T-helper 2 cell treated with Interferon-gamma antibody and Interleukin-4, amounts not matched to agents 100 ng/mL and 5 ng/mL, for 36 hours (primary cell): ENCODE data around the gene ST6GAL1. TPM values are rescaled to one million over a fixed set of nuclear protein-coding genes. Genes with fewer than 3 reads are reported as not detected.

Experiments used
- intact Hi-C: fragments of 100-400 bp; cut with micrococcal nuclease; formaldehyde crosslinking; loops from one replicate; pipeline ENCODE4 v1.15.1; 2023
- total RNA-seq: library from RNA; stranded (reverse); gene quantifications from 2 replicates; pipeline ENCODE4 v1.2.3, GENCODE V29; 2022

Gene ST6GAL1
- total RNA-seq, 1 donor from 2014 or later, result 113 TPM

DNA sequence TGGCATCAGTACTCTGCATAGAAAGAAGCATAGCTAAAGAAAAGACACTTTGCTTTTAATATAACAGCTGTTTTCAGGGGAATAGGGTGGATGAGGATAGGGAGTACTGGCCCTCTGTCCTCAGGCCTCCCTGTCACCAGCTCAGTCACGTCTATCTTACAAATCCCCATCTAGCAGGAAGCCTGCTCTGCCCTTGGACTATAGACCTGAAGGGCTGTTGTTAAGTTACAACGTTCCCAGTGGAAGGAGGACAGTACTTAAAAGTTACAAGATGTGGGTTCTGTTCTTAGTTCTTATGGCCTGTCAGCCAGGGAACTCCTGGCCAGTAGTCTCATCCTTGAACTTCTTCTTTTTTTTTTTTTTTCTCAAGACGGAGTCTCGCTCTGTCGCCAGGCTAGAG, 138.5 kb downstream of the ST6GAL1 start:
- intact Hi-C loops, result no loop called here

DNA sequence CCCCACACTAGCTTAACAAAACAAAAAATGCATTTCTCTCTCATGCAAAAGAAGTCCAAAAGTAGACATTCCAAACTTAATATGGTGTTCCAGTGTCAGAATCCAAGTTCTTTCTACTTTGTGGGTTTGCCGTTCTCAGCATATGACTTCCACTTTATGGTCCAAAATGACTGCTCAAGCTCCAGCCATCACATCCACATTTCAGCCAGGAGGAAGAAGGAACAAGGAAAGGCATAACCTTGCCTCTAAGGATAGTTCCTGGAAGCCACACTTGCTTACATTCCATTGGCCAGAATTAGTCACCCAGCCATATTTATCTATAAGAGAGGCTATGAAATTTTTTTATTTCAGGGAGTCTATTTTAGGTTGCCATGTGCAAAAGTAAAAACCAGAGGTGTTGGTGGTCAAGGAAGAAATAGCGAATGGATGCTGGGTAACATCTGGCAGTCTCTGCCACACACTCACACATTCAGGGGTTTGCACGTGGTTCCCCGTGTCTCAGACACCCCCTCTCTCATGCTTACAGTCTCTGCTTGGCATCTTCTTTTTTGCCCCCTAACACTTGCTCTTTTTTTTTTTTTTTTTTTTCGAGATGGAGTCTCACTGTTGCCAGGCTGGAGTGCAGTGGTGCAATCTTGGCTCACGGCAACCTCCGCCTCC, 139.7 kb downstream of the ST6GAL1 start:
- intact Hi-C loops, result no loop called here

DNA sequence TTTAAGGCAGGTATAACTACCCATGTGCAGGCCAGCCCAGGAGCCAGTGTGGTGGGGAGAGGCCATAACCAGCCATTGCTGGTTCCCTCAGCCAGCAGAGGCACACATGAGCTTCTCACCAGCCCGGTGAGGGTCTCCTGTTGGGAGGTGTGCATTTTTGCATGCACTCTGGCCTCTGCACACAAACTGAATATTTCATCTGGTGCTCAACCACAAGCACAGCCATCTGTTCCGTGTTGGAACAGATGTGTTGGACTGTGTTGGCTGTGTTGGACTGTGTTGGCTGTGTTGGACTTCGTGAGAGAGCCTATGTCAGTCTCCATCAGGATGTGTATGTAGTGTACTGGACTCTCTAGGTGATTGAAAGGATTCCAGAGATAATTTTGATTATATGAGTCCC, 141.8 kb downstream of the ST6GAL1 start:
- intact Hi-C loops, result no loop called here

DNA sequence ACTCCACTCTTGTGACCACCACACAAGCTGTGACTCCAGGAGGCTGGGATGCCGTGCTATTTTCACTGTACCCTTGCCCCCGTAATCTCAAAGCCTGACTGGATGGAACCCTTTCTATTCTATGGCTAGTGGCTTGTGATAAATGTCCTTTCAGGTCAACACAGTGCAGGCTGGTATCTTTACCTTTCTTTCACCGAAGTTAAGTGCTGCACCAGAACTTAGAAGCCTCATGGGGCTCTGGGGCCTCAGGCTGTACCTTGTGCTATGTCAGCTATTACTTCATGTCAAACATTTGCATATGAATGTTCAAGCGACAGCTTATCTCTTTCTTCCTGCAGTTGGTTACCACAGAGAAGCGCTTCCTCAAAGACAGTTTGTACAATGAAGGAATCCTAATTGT, 142.2 kb downstream of the ST6GAL1 start:
- intact Hi-C loops, result no loop called here

DNA sequence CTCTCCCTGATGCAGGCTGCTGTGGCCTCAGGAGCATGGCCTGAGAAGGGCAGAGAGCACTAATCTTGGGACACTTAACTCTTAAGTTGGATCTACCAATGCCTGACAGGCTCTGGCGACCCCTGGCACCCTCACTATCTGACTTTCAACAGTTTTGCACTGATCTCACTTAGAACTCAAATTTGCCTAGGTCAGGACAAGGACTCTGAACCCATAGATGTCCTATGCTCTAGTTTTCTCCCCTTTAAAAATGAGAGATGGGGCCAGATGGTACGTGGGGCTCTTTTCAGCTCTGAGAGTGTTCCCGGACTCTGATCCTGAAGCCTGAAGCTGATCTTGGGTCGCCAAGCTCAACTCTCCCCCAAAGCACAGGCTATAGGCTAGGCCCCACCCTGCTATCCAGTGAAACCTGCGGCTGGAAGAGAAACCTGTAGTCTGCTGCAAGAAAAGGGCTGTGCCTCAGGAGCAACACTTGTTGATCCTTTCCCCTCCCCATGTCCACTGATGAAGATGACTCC, 143.3 kb downstream of the ST6GAL1 start:
- intact Hi-C loops, result no loop called here

DNA sequence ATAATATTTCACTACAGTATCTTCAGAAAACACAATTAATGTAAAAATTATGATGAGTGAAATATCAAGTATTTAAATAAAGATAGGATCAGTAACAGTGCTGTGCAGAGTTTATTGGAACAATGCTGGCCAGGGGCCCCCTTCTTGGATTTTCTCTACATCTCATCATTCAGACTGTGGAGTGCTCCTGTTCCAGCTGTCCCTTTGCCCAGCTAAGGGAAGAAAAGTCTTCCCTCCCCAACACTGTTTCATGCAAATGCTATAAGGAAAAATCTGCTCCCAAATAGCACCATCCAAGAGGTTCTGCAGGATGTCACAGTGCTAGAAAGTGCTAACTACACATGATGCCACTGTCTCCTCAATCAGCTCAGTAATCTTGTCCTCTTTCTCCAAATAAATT, 144.5 kb downstream of the ST6GAL1 start:
- intact Hi-C loops, result no loop called here

DNA sequence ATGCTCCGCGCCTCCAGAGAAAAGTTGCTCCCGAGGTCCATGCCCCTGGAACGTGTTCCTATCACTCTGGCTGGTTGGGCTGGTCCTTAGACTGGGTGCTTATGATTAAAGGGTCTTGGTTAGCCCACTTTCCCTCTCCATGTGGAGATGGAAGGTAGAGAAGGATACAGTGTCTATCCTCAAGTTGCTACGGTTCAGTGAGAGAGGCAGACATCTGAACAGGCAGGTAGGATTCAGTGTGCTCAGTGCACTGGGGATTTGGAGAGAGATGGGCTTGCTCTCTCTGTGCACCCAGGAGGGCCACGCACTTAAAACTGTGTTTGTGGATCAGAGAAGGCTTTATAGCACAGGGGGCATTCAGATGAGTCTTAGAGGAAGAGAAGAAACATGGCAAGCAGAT, 146.0 kb downstream of the ST6GAL1 start:
- intact Hi-C loops, result no loop called here

DNA sequence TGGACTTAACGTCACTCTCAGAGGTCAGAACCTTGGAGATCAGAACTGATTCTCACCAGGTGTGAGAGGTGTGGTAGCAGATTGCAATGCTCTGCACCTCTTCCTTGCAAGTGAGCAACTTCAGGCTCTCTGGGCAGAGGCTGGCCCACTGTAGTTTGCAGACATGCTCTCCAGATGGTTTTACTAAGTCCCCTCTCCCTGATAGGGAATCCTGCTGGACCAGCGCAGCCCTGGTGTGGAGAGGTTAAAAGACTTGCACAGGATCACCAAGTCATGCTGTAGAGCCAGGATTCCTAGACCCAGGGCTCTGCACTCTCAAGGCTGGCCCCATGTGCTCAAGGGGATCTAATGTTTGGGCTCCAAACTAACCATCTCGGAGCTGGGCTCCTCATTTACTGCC, 146.8 kb downstream of the ST6GAL1 start:
- intact Hi-C loops, result no loop called here

DNA sequence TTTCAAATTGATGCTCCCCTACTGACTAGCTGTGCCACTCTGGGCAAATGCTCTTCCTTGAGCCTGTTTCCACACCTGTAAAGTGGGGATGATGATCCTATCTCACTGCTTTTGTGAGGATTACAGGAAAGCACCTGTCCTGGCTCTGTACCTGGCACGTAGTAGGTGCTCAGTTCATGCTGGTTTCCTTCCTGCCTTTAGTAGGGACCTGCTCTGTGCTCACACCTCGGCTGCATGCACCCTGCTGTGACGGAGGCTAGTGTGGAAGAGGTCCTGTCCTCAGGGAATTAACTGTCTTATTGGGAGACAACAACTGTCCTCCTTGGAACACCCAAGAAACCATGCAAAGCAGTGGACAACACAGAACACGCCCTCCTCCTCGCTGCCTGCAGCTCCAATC, 147.2 kb downstream of the ST6GAL1 start:
- intact Hi-C loops, result no loop called here

DNA sequence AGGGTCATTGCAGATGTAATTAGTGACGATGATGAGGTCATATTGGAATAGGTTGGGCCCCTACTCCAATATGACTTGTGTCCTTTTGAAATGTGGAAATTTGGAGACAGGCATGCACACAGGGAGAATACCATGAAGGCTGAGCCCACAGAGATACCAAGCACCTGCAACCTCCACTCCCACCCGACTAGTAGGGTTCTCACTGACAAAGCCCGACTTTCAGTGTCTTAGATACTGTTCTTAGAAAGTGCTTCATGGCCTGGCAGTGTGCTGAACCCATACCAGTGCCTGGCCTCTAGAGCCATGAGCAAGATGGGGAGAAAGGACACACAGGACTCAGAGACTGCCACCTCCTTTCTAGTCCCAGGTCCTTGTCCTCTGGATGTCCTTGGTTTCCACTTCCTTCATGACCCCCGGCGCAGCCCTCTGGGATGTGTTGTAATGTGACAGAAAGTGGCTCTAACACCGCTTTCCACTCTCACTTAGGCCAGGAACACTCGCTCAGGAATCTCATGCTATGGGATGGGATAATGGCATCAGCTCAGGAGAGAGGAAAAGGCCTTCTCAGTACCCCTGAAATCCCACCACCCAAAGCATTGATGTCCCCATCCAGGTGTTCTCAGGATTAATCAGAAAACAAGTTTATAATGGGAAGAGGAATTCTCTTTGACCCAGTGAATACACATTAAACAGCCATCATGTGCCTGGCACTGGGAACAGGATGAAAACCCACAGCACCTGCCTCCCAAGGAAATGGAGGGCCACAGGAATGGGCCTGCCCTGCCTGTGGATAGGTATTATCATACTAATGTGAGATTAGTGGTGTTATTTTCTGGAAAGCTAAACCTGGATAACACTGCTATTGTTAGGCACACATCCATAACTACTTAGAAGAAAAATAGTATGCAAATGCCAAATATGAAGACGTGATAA, 149.0 kb downstream of the ST6GAL1 start:
- intact Hi-C loops, result no loop called here

DNA sequence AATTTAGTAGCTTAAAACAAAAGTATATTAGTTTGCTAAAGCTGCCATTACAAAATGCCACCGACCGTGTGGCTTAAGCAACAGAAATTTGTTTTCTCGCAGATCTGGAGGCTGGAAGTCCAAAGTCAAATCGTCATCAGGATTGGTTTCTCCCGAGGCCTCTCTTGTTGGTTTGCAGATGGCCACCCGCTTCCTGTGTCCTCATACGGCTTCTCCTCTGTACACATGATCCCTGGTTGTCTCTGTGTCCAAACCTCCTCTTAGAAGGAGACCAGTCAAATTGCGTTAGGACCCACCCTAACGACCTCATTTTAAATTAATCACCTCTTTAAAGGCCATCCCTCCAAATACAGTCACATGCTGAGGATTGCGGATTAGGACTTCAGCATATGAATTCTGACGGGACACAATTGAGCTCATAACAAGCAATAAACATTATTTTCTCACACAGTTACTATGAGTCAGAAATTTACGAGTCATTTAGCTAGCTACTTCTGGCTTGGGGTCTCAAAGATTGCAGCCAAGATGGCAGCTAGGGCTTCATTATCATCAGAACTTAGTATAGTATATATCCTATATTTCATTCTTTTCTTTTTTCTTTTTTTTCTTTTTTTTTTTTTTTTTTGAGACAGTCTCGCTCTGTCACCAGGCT, 150.6 kb downstream of the ST6GAL1 start:
- intact Hi-C loops, result no loop called here

DNA sequence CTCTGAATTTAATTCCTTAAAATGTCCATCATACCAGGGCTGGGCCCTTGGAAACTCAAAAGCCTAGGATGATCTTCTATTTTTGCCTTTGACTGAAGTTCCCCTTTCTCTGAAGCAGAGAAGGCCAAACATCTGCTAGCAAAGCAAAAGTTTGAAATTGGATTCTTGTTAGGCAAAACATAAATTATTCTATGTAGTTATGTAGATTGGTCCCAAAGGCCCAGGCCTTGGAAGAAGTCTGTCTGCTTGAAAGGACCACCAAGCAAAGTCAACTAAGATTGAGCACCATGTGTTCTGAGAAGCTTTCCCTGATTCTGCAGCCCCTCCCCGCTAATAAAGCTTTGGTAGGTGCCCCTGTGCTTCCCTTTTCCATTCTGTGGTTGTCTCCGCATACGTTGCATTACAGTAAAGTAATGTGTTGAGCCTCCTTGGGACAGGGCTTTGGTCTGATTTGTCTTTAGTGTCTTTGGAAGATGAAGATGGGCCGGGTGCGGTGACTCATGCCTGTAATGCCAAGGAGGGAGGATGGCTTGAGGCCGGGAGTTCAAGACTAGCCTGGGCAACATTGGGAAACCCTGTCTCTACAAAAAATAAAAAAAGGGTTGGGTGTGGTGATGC, 152.5 kb downstream of the ST6GAL1 start:
- intact Hi-C loops, result no loop called here

DNA sequence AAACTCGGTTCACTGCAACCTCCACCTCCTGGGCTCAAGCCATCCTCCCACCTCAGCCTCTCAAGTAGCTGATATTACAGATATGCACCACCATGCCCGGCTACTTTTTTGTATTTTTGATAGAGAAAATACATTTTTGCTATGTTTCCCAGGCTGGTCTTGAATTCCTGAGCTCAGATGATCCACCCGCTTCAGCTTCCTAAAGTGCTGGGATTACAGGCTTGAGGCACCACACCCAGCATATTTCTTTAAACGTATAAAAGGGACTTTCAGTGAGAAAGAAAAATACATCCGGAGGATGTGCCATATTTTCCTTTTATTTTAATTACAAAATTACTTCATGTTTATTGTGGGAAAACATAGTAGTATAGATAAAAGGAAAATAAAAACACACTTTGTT, 153.8 kb downstream of the ST6GAL1 start:
- intact Hi-C loops, result no loop called here

DNA sequence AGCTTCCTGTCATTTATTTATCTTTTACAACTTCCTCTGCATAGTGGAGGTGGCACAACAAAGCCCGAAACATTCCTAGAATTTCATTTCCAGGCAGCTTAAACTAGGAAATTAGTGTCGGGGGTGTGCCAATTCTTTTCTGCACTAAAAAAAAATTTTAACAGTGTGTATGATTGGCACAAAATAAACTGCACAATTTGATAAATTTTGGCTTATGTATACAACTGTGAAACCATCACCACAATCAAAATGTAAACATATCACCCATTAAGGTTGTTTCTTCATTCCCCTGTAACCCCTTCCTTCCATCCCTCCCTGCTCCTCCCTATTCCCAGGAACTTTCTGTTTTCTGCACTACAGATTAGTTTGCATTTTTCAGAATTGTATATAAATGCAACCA, 154.3 kb downstream of the ST6GAL1 start:
- intact Hi-C loops, result no loop called here

DNA sequence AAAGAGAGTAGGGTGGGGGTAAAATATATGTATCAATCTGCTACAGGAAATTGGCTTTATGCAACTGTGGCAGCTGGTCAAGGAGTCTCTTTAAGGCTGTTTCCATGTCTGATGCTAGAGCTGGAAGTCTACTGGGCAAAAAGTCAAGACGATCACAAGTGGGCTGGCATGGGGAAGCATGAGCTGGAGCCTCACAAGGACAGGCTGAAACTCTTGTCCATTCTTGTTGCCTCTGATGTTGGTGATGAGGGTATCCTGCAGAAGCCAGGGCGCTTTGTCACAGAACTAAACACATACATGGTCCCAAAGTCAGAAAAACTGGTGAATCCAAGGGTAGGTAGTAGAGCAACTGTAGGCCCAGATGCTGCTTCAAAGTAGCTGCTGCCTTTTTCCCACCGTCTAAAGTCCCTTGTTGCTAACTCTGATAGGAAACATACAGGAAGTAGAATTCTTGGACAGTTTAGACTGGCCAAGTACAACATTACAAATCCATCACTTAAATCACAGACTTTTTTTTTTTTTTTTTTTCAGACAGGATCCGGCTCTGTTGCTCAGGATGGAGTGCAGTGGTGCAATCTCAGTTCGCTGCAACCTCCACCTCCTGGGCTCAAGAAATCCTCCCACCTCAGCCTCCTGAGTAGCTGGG, 154.8 kb downstream of the ST6GAL1 start:
- intact Hi-C loops, result no loop called here

DNA sequence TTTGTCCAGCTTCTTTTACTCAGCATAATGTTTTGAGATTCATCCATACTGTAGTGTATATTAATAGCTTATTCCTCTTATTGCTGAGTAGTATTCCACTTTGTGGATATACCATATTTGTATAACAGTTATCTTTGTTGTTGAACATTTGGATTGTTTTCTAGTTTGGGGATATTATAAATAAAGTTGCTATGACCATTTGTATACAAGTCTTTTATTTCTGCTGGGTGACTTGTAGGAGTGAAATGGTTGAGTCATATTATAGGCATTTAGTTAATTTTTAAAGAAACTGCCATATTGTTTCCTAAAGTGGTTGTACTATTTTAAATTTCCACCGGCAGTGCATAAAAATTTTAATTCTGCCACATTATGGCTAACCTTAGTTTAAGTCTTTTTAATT, 155.6 kb downstream of the ST6GAL1 start:
- intact Hi-C loops, result no loop called here

DNA sequence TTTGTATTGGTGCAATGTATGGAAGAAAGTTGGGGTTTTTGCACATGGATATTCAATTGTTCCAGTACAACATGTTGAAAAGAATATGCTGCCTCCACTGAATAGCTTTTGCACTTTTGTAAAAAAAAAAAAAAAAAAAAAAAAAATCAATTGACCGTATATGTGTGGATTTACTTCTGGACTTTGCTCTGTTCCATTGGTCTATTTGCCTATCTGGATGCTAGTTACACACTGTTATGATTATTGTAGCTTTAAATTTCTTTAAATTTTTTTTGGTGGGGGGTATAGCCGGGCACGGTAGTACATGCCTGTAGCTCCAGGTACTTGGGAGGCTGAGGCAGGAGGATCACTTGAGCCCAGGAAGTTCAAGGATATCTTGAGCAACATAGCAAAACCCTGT, 156.5 kb downstream of the ST6GAL1 start:
- intact Hi-C loops, result no loop called here

DNA sequence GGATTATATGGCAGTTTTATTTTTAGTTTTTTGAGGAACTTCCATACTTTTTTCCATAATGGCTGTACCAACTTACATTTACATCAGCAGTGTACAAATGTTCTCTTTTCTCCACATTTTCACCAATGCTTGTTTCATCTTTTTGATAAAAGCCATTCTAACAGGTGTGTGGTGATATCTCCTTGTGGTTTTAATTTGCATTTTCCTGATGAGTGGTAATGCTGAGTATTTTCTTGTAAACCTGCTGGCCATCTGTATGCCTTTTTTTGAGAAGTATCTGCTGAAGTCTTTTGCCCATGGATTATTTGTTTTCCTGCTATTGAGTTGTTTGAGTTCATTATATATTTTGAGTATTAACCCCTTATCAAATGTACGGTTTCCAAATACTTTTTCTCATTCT, 158.4 kb downstream of the ST6GAL1 start:
- intact Hi-C loops, result no loop called here

DNA sequence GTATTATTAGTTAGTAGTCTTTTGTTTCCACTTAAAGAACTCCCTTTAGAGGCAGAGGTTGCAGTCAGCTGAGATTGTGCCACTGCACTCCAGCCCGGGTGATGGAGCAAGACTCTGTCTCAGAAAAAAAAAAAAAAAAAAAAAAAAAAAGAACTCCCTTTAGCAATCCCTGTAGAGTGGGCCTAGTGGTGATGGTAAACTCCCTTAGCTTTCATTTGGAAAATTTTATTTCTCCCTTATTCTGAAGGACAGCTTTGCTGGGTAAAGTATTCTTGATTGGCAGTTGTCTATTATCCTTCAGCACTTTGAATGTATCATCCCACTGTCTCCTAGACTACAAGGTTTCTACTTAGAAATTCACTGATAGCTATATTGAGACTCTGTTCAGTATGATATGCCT, 163.0 kb downstream of the ST6GAL1 start:
- intact Hi-C loops, result no loop called here

DNA sequence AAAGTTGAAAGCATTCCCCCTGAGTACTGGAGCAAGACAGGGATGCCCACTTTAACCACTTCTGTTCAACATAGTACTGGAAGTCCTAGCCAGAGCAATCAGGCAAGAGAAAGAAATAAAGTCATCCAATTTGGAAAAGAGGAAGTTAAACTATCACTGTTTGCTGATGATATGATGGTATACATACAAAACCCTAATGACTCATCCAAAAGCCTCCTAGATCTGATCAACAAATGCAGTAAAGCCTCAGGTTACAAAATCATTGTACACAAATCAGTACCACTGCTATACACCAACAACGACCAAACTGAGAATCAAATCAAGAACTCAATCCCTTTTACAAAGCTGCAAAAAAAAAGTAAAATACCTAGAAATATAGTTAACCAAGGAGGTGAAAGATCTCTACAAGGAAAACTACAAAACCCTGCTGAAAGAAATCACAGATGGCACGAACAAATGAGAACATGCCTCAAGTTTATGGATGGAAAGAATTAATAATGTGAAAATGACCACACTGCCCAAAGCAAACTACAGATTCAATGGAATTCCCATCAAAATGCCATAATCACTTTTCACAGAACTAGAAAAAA, 168.7 kb downstream of the ST6GAL1 start:
- intact Hi-C loops, result no loop called here
